ENCODE results near the gene DUOXA2. TPM values are rescaled to one million over a fixed set of nuclear protein-coding genes. Genes with fewer than 3 reads are reported as not detected.
A peak's percentile ranks its signal among the peaks of the same experiment; 100 is the strongest.
"Not testable (repeated sequence)": the region's sequence is repeated elsewhere in the genome, so short reads cannot be mapped to it uniquely, and the experiment has no call there.

The DUOXA2 gene
- polyA plus RNA-seq, 1 donor from 2014 or later, result not detected

DNA sequence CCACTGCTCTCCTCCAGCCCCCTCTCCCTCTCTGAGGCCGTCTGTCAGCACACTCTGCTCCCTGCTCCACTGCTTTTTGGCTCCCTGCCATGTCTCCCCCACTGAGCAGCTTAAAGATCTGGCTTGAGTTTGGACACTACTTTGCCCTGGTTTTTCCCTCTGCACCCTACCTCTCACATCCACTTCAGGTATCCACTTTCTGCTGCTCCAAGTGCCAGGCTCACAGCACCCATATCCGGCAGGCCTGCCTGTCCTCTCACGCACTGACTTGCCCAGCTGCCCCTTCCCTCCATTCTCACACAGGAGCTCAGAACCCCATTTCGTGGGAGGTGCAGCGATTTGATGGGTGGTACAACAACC lies 19.4 kb downstream of the DUOXA2 start:
- peaks cover 2 to 8% (median 8%) of the 10 kb centered on the region in 3 donors for H3K4me1 Mint-ChIP-seq
- peaks cover 2% of the 10 kb centered on the region for H3K36me3 Mint-ChIP-seq
- H3K4me3 Mint-ChIP-seq, result no peak overlapping the region
- peaks cover 48% of the 10 kb centered on the region for H3K27me3 Mint-ChIP-seq
- H3K27ac Mint-ChIP-seq, result no peak overlapping the region
- no peaks in the 10 kb centered on the region for H3K9me3 Mint-ChIP-seq

GRCh38 chr15:45134046-45134445 lies 19.9 kb downstream of the DUOXA2 start:
- Mint-ChIP-seq H3K27me3 (peaks cover 43% of the 10 kb centered on the region), H3K9me3 (no peaks in the 10 kb centered on the region), H3K36me3 (peaks cover 2% of the 10 kb centered on the region), H3K4me1 (peaks cover 2 to 8% (median 8%) of the 10 kb centered on the region in 3 donors), H3K4me3 (no peak overlapping the region), H3K27ac (no peak overlapping the region)

- H3K4me3 Mint-ChIP-seq, result peak overlapping the region in 3 of 4 donors; percentile 47 to 67 (median 47)
- no peaks in the 10 kb centered on the region for H3K9me3 Mint-ChIP-seq
- H3K27me3 Mint-ChIP-seq, result peaks cover 39% of the 10 kb centered on the region
- H3K4me1 Mint-ChIP-seq, result peaks cover 2 to 8% (median 8%) of the 10 kb centered on the region in 3 donors
- no peak overlapping the region for H3K27ac Mint-ChIP-seq
- H3K36me3 Mint-ChIP-seq, result peaks cover 2% of the 10 kb centered on the region
These were observed 20.8 kb downstream of the DUOXA2 start for GRCh38 chr15:45134682-45135604.

GRCh38 chr15:45135705-45136377 lies 21.7 kb downstream of the DUOXA2 start:
- not testable (repeated sequence) for H3K27ac Mint-ChIP-seq, H3K9me3 Mint-ChIP-seq, H3K36me3 Mint-ChIP-seq, H3K4me1 Mint-ChIP-seq
- Mint-ChIP-seq H3K27me3 (peaks cover 31% of the 10 kb centered on the region), H3K4me3 (peak overlapping the region in 1 of 4 donors; percentile 79)

DNA sequence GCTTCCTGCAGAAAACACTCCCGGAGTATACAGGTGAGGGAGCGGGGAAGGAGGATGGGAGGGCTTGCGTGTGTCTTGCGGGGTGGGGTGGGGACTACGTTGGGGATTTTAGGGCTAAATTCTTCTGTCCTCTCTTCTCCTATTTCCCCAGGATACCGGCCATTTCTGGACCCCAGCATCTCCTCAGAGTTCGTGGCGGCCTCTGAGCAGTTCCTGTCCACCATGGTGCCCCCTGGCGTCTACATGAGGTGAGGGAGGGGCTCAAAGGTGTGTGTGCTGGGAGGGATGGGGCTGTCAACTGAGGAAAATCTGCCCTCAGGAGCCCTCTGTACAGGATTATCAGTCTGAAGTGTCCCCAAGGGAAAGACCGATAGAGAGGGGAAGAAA lies 22.2 kb downstream of the DUOXA2 start:
- peaks cover 31% of the 10 kb centered on the region for H3K27me3 Mint-ChIP-seq

DNA sequence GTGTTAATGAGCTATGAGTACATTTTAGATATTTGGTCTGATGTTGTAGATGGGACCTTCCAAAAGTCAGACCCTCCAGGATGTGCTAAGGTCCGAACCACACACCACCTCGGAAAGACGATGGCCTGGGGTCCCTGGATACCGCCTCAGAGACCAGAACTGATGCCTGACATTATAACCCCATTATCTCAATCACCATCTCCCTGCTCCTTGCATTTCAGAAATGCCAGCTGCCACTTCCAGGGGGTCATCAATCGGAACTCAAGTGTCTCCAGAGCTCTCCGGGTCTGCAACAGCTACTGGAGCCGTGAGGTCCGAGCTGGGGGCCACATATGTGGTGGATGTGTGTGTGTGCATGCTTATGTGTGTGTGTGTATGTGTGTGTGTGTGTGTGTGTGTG lies 23.6 kb downstream of the DUOXA2 start:
- no peaks in the 10 kb centered on the region for H3K9me3 Mint-ChIP-seq
- H3K27me3 Mint-ChIP-seq, result peaks cover 28% of the 10 kb centered on the region
- H3K36me3 Mint-ChIP-seq, result peaks cover 2% of the 10 kb centered on the region
- peaks cover 2 to 6% (median 3%) of the 10 kb centered on the region in 3 donors for H3K4me1 Mint-ChIP-seq
- no peak overlapping the region for H3K4me3 Mint-ChIP-seq
- no peak overlapping the region for H3K27ac Mint-ChIP-seq

More for the DNA sequence above, 22.2 kb downstream of the DUOXA2 start:
- H3K4me3 Mint-ChIP-seq, result peak overlapping the region in 2 of 4 donors; percentile 74 to 79
- peaks cover 2% of the 10 kb centered on the region for H3K36me3 Mint-ChIP-seq
- H3K4me1 Mint-ChIP-seq, result peaks cover 2 to 6% (median 3%) of the 10 kb centered on the region in 3 donors
- no peak overlapping the region for H3K27ac Mint-ChIP-seq
- no peaks in the 10 kb centered on the region for H3K9me3 Mint-ChIP-seq

DNA sequence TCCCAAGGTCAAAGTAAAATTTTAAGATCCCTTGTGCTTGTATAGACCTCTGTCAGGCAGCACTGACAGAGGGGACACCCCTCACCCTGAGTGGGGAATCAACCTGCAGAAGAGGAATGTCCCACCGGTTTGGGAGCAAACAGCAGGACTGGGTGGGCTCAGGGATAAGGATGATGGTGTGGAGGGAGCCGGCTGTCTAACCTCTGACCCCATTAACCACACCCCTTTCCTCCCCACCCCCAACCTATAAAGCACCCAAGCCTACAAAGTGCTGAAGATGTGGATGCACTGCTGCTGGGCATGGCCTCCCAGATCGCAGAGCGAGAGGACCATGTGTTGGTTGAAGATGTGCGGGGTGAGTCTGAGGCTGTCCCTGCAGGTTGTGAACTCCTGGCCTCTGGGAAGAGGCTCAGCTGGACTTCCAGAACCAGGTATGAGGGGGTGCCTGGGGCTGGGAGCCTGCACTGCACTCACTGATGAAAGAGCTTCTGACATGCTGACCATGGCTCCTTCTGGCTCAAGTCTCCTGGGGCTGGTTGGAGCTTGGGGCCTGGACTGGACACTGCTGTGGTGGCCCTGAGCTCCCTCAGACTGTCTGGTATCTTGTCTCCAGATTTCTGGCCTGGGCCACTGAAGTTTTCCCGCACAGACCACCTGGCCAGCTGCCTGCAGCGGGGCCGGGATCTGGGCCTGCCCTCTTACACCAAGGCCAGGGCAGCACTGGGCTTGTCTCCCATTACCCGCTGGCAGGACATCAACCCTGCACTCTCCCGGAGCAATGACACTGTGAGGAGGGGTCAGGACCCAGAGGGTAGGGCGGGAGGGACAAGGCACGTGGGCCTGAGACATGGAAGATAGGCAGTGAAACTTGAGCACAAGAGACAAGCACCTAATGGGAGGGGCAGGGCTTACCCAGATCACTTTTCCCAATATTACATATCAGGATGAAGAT lies 25.0 kb downstream of the DUOXA2 start:
- Mint-ChIP-seq H3K36me3 (peaks cover 2% of the 10 kb centered on the region), H3K27ac (peak overlapping the region in 1 of 3 donors; percentile 2), H3K4me3 (peak overlapping the region in 1 of 4 donors; percentile 52), H3K9me3 (no peaks in the 10 kb centered on the region), H3K27me3 (peaks cover 22% of the 10 kb centered on the region), H3K4me1 (peaks cover 2 to 6% (median 3%) of the 10 kb centered on the region in 3 donors)

DNA sequence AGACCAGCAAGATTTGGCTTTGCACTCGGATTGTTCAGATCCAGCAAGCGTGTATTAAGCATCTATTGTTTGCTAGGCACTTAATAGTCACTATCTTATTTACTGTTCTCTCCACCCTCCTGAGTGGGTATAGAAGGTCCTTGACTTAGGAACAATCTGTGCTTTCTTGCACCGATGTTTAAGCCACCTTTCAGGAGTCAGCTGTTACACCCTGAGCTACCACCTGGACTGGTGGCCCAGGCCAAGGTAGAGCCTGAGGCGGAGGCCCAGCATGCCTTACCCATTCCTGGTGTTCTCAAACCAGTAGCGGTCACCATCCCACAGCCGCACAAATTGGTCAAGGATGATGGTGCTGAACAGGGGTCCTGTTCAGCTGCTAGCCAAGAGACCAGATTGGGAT lies 25.6 kb downstream of the DUOXA2 start:
- Mint-ChIP-seq H3K27me3 (peaks cover 20% of the 10 kb centered on the region), H3K27ac (no peak overlapping the region), H3K36me3 (peaks cover 2% of the 10 kb centered on the region), H3K4me1 (peaks cover 2 to 4% (median 2%) of the 10 kb centered on the region in 3 donors), H3K9me3 (no peaks in the 10 kb centered on the region), H3K4me3 (peak overlapping the region in 1 of 4 donors; percentile 52)

- Mint-ChIP-seq H3K27ac (no peak overlapping the region), H3K27me3 (peaks cover 17% of the 10 kb centered on the region), H3K9me3 (no peaks in the 10 kb centered on the region), H3K4me1 (peaks cover 0 to 2% (median 2%) of the 10 kb centered on the region in 3 donors), H3K36me3 (peaks cover 2% of the 10 kb centered on the region), H3K4me3 (no peak overlapping the region)
These were observed 26.6 kb downstream of the DUOXA2 start for GRCh38 chr15:45140557-45141250.

GRCh38 chr15:45141386-45141785 lies 27.3 kb downstream of the DUOXA2 start:
- Mint-ChIP-seq H3K27ac (no peak overlapping the region), H3K27me3 (peaks cover 14% of the 10 kb centered on the region), H3K4me3 (no peak overlapping the region), H3K4me1 (peaks cover 0 to 1% (median under 1%) of the 10 kb centered on the region in 3 donors), H3K36me3 (peaks cover 2% of the 10 kb centered on the region), H3K9me3 (no peaks in the 10 kb centered on the region)

DNA sequence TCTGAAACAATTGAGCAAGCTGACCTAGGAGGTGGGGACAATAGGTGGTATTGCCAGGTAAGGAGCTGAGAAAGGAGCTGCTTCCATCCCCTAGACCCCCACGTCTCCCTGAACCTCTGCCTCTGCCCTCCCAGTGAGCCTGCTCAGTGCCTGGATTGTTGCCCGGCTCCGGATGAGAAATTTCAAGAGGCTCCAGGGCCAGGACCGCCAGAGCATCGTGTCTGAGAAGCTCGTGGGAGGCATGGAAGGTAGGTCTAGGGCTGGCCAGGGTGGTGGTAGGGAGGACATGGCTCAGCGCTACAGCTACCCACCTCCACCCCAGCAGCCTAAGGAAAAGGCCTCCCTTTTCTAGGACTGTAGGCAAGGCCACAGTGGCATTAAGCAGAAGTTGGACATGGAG lies 28.9 kb downstream of the DUOXA2 start:
- no peaks in the 10 kb centered on the region for H3K4me1 Mint-ChIP-seq
- H3K27me3 Mint-ChIP-seq, result peaks cover 9% of the 10 kb centered on the region
- no peaks in the 10 kb centered on the region for H3K9me3 Mint-ChIP-seq
- H3K36me3 Mint-ChIP-seq, result no peaks in the 10 kb centered on the region
- H3K4me3 Mint-ChIP-seq, result no peak overlapping the region
- H3K27ac Mint-ChIP-seq, result no peak overlapping the region

DNA sequence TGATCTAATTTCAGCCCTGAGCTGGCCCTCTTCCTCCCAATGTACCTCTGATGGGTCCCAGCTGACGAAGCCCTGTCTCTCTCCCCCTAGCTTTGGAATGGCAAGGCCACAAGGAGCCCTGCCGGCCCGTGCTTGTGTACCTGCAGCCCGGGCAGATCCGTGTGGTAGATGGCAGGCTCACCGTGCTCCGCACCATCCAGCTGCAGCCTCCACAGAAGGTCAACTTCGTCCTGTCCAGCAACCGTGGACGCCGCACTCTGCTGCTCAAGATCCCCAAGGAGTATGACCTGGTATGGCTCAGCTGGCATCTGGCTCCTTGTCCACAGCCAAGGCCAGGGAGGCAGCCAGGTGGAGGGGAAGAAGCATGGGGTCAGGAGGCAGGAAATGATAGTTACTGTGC lies 29.8 kb downstream of the DUOXA2 start:
- H3K4me1 Mint-ChIP-seq, result no peaks in the 10 kb centered on the region
- no peak overlapping the region for H3K27ac Mint-ChIP-seq
- no peak overlapping the region for H3K4me3 Mint-ChIP-seq
- H3K36me3 Mint-ChIP-seq, result no peaks in the 10 kb centered on the region
- H3K27me3 Mint-ChIP-seq, result peaks cover 7% of the 10 kb centered on the region
- H3K9me3 Mint-ChIP-seq, result no peaks in the 10 kb centered on the region

DNA sequence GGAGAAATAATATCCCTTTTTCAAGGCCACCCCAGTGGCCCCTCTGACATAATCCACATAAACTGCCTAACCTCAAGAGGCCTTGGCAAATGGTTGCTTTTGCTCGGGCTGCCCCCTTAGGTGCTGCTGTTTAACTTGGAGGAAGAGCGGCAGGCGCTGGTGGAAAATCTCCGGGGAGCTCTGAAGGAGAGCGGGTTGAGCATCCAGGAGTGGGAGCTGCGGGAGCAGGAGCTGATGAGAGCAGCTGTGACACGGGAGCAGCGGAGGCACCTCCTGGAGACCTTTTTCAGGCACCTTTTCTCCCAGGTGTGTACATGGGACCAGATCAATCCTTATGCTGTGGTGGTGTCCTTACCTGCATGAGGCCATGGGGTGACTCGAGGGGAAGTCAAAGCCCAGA lies 30.6 kb downstream of the DUOXA2 start:
- H3K4me3 Mint-ChIP-seq, result no peak overlapping the region
- no peak overlapping the region for H3K27ac Mint-ChIP-seq
- H3K4me1 Mint-ChIP-seq, result no peaks in the 10 kb centered on the region
- no peaks in the 10 kb centered on the region for H3K36me3 Mint-ChIP-seq
- no peaks in the 10 kb centered on the region for H3K9me3 Mint-ChIP-seq
- H3K27me3 Mint-ChIP-seq, result peaks cover 7% of the 10 kb centered on the region

GRCh38 chr15:45146405-45146804 lies 32.3 kb downstream of the DUOXA2 start:
- Mint-ChIP-seq H3K4me3 (no peak overlapping the region), H3K9me3 (no peaks in the 10 kb centered on the region), H3K36me3 (no peaks in the 10 kb centered on the region), H3K4me1 (no peaks in the 10 kb centered on the region), H3K27me3 (peaks cover 7% of the 10 kb centered on the region), H3K27ac (no peak overlapping the region)
